HG03039 (cell line): Measurements from ENCODE around the gene FNDC1.
"Not testable (repeated sequence)": the region's sequence is repeated elsewhere in the genome, so short reads cannot be mapped to it uniquely, and the experiment has no call there.

Experiments
- ATAC-seq: cut with Tn5 transposase; IDR thresholded peaks from one replicate; pipeline ENCODE4 v1.9.1; 2021; ENCODE audit warnings: mild to moderate bottlenecking, moderate library complexity; ENCODE audit not compliant: unreplicated experiment

Gene FNDC1

DNA sequence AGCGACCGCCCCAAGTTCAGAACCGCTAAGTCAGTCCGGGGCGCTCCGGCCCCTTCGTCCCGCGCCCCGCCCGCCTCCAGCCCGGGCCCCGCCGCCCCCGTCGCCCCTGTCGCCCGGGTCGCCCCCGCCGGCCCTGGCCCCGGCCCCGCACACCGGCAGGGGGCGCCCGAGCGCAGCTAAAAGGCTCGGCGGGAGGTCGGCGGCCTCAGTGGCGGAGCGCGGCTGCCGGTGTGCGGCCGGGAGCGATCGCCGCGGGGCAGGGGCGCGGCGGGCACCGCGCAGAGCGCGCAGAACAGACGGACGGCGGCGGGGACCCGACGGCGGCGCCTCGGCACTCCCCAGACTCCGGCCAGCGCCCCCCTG lies at the start of gene FNDC1:
FNDC1 (plus strand) TSS at position 208 of the 363 bp plus-strand sequence. CDS start 197 bp downstream, outside the sequence.
- ATAC-seq, result no peak

DNA sequence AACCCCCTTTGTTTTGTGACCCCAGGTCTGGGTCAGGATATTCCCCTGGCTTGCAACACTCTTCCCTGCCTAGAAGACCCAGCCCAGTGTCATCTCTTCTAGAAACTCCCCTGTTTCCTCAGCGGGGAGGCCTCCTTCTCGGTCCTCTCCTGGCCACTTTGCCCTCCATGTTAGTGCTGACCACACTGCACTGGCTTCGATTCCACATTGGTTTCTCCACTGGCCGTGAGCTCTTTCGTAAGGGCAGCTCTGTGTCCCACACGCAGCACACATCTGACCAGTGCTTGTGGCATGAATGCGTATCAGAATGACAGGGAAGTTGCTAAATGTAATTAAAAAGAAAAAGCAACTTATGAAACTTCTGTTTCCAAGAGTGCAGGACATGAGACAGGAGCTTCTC lies 49.4 kb upstream of the FNDC1 start:
- ATAC-seq, result no peak

DNA sequence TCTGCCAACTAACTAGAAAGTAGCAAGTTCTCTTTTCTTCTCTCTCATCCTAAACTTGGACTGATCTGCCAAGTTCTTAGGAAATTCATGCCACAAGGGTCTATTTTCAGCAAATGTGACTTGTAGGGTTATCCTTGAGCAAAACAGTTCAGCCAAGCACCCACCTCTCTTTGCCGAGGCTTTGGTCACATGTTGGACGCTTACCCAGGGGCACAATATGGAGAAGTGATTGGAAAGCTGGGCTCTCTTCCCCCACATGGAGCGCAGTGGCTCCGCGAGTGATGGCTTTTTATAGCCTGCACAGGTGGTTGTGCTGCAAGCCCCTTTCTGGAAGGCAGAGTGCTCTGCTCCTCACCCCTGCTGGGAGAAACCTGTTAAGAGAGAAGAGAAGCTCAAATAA lies 47.7 kb upstream of the FNDC1 start:
- ATAC-seq, result no peak

DNA sequence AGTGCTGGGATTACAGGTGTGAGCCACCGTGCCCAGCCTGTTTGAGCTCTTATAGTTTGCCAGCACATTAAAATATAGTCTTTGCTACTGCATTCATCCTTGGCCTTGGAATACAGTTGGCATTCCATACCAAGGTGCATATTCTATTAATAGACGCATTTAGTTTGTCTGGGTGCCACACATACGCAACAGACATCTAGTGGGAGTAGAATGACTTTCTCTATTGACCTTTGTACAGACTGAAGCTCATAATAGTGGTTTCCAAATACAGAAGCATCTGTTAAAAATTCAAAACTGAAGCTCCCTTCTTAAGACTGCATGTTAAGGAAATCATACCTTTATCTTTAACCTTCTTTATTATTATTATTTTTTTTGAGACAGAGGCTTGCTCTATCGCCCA lies 46.7 kb upstream of the FNDC1 start:
- ATAC-seq, result no peak

DNA sequence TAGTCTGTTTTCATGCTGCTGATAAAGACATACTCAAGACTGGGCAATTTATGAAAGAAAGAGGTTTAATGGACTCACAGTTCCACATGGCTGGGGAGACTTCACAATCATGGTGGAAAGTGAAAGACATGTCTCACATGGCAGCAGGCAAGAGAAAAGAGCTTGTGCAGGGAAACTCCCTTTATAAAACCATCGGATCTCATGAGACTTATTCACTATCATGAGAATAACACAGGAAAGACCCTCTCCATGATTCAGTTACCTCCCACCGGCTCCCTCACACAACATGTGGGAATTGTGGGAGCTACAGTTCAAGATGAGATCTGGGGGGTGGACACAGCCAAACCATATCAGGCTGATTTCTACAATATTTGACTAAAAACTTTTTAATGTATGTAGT lies 45.4 kb upstream of the FNDC1 start:
- ATAC-seq, result not testable (repeated sequence)

DNA sequence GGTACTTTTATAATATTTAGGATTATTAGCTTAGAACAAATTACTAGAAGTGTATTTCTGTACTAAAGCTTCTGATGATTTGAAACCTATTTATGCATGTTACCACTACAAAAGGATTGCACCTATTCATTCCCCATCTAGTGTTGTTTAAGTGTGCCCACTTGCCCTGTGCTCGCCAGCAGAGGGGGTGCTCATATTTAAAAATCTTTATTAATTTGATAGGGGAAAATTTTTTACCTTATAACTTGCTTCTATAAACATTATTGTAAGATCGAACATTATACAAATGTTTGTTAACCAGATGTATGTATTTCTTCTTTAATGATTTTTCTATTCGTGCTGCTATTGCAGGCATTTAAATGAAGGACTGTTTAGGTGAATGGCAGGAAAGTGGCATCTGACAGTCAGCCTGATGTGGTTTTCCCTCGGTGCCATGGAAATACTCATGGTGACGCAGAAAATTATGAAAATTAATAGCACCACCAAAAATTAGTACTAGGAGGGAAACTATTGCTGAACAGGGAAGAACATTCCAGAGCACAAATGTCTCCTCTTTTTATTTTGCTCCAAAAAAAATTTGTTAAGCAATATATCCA lies 44.1 kb upstream of the FNDC1 start:
- no peak for ATAC-seq

DNA sequence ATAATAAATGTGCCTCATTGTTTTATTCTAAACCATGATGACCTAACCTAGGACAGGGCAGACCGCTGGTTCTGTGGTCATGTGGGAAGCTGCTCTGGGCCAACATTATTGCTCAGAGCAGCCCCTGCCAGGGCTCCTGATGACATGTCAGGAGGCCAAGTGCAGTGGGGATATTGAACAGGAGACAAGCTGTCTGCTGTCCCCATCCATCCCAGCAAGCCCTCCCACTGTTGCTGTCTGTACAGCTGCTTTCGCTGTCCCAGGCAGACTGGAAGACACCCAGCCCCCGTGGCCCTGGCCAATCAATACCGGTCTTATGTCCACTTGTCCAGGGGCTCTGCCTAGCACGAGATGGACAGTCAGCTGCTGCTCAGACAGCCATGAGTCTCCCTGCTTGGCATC lies 43.2 kb upstream of the FNDC1 start:
- no peak for ATAC-seq

DNA sequence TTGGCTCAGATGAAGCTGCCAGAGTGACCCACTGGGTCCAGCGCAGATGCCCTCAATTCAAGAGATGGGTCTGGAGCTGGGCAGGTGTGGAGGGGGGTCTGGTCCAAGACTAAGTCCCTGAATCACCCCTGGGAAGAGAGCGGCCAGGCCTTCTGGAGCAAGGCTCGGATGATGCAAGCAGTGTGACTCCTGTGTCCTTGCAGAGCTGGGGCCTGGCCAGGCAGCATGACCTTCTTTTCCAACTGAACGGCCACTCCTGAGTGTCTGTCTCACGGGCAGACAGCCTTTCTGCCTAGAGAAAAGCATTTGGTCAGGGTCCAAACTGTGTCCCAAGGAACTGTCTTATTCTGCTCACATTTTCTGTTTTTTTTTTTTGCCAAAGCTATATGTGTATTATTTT lies 42.6 kb upstream of the FNDC1 start:
- no peak for ATAC-seq

DNA sequence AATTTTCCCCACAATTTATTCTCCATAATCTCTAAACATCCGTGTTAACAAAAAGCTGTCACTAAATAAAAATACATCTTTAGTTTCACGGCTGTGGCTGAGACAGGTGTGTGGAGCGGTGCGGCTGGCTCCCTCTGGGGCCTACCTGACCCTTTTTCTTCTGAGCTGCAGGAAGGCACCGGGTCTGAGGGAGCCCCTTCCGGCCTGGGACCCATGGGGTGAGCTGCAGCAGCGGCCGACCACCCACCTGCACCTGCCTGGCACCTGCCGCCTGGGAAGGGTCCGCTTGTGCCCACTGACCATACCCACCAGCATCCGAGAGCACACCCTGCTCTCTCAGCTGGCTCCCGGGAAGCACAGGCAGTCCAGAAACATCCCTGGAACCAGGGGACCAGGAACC lies 41.5 kb upstream of the FNDC1 start:
- no peak for ATAC-seq

DNA sequence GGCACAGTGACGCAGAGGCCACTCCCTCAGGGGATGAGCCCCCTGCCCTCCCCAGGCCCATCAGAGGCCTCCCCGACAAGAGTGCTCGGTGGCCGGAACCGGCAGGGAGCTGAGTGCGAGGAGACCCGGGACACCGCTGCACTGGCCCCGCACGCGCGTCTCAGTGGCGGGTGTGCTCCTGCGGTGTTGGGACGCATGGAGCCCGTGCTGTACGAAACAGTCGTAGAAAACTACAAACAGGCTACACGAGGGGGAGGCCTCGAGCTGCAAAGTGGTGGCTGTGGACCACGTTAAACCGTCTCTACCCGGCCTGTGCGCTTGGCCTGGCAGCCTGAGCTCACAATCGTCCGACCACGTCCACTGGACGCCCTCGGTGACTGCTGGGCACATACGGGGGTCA lies 40.2 kb upstream of the FNDC1 start:
- no peak for ATAC-seq

DNA sequence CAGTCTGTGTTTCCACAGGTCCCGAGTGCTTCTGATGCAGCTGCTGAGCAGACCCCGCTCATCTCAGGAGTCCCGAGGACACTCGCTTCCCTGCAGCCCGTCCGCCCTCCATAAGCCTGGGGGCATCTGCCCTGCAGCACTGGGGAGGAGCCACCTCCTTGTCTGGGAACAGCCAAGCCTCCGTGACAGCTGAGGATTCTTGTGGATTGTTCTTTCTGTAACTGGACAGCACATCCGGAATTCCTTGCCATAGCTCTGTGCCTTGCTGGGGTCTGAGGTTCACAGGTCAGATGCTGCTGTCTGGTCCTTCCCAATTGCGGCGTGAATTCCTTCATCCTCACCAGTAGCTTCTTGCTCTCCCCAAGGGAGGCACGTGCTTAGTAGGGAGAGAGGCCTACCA lies 38.4 kb upstream of the FNDC1 start:
- ATAC-seq, result no peak

DNA sequence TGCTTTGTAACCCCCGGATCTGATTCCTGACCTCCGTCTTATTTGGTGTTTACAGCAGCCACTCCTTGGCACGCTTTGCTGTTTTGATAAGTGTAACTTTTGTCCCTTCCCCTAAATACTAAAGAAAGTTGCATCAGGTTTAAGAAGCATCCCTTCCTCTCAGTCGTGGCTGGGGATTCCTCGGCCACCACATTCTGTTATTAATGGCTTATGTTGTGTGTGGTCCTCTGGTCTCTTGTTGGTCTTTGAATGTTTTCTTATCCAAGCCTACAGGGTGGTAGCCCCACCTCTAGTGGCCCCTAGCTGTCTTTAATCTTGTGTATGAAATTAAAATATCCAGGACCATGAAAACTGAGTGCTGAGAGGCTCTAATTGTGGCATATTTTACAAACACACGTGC lies 37.5 kb upstream of the FNDC1 start:
- ATAC-seq, result no peak

DNA sequence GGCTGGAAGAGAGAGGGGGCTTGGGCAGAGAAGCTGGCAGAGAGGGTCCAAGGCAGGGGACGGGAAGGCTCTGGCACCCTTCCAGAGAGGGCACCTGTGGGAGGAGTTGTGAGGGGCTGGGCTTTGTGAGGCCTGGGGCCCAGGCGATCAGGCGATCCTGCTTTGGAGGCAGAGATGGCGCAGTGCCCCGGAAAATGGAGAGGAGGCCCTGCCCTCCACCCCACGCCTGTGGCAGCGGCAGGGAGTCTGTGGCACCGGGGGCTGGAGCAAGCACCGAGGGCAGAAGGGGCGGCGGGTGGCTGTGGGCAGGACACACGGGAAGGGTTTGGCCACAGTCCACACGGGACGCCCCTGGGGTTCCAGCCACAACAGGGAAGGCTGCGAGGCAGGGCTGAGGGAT lies 36.5 kb upstream of the FNDC1 start:
- ATAC-seq, result no peak

DNA sequence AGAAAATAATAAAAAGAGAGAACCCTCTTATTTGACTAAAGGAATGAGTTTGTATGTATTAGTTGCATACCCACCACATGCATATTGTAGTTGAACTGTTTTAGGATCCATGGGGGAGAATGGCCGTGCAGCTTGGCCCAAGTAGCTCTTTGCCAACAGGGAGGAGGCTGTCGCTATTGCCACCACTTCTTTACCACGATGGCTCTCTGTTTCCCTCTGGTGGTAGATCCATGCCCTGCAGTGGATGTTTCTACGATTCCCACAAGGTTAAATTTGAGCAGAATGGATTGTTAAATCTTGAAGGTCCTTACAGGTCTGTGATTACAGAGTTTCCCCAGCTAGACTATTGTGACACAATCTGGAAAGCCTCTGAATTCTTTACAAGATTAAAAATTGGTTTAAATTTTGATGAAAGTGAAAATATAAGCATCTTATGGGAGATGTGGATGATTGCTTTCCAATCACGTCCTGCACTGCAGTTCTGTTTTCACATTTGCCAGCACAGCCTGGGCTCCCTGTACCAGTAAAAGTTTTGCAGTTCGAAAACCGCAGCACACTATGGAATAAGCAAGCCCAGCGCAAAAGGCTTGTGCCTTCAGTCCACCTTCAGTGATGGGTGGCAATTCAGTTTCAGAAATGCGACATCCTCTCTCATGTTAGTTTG lies 34.4 kb upstream of the FNDC1 start:
- ATAC-seq, result peak; percentile 53

DNA sequence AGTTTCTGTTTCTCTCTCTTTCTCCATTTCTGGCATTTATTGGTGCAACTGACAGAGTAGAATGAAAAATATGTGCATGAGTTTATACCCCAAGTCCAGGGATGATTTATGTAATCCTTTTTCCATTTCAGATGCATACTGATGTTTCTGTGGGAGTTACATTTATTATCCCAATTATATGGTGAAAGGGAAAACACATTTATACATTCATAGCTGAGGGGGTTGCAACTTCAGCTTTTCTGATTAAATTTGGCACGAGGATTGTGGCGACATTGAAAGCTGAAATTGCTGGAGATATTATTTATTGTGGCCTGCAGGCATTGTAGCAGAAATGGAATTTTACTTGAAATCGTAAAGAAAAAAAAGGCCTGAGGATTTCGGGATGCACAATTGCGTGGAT lies 31.5 kb upstream of the FNDC1 start:
- no peak for ATAC-seq

DNA sequence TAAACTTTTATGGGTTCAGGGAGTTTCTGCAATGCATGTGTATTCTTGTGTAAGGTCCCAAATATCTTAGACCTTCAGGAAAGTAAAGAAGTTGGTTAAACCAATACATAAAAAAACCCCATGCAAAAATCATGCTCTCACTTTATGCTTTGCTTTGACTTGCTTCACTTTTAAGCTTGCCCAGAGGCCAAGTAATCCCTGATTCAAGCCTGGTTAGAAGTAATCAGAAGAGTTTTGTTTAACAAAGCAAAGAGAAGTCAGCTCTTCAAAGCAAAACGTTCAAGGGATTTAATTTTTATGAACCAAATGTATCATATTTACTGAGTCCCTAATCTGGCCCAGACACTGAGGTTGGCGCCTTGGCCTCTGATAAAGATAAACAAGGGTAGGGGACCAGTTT lies 26.7 kb upstream of the FNDC1 start:
- ATAC-seq, result no peak

DNA sequence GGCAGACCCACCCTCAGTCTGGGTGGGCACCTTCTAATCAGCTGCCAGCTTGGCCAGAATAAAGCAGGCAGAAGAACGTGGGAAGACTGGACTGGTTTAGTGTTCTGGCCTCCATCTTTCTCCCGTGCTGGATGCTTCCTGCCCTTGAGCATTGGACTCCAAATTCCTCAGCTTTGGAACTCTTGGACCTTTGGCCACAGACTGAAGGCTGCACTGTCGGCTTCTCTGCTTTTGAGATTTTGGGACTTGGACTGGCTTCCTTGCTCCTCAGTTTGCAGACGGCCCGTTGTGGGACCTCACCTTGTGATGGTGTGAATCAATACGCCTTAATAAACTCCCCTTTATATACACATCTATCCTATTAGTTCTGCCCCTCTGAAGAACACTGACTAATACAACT lies 20.6 kb upstream of the FNDC1 start:
- no peak for ATAC-seq

DNA sequence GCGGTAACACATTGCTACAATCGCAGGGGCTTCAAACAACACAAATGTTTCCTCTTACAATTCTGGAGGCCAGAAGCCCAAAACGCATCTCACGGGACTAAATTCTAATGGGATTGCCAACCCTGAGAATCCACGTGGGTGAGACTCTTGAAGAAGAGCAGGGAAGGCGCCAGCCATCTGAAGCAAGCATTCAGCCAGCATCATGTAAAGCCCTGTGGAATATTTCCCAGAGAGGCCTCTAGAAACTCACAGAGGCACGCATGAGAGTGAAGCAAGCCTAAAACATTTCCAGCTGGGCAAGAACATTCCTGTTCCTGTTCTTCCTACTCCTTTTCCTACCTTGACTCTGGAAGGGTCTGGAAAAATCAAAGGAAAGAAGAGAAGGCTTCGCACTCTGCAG lies 19.6 kb upstream of the FNDC1 start:
- ATAC-seq, result no peak

DNA sequence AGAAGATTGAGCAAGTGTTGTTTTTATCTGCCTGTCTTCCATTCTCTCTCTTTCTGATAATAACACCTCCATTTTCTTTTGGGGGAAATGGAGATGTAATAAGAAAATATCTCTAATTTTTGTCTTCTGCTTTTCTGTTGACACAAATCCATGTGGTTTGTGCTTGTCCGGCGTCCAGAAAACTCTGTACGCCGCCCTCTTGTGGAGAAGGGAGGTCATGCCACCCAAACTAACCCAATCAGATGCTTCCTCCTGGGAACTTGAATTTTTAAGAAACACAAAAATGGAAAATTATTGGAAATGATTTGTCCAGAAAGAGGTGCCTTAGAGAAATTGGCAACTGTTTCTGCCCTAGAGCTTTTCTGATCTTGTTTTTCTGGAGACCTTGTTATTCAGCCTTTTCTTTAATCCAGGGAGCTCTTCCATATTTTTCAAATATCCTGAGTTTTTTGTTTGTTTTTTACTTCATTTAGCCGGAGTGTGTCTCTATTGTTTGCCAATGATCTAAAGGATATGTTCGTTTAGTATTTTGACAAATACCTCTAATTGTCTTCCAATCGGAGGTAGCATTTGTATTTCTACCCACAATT lies 17.8 kb upstream of the FNDC1 start:
- ATAC-seq, result no peak

DNA sequence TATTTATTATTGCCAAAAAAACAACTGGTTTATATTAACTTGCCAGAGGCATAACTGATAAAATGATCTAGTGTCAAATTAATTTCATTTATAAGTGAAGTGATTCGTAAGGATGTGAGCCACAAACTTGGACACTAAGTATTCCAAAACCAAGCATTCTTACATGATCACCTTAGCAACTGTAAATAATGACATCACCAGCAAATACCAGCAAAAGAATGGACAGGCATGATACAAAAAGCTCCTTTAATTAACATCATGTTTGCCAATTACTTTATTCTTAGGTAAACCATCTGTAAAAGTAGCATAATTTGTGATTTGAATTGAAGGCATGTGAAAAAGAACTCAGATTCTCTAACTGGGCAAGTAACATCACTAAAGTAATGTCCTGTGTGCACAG lies 17.2 kb upstream of the FNDC1 start:
- no peak for ATAC-seq

DNA sequence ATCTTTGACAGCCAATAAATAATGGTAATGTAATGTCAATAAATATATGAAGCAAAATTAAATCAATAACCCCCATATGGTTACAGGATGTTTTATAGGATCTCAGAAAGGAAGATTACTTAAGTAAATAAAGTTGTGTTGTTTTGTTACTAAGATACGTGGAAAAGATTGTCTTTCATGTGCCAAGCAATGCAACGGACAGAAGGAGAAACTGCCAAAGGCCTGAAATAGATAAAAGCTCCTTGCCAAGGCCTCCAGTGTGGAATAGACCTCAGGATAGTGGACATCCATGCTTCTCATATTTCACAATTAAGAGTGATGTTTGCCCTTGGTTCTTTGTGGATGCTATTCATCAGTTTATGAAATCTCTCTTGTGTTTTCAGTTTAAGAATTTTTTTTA lies 16.4 kb upstream of the FNDC1 start:
- no peak for ATAC-seq

DNA sequence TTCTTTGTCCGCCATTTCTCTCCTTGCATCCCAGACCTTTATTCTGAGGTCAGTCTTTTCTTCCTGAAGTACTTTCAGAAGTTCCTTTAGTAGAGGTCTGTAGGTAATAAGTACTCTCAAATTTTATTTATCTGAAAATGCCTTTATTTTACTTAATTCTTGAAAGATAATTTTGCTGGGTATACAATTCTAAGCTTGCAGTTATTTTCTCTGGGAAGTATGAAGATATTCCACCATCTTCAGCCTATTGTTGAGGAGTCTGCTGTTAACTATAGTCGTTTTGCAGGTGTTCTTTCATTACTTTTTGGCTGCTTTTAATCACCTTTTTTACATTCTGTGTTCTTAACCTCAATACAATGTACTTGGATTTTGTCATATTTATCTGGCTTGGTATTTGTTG lies 13.5 kb upstream of the FNDC1 start:
- ATAC-seq, result no peak

DNA sequence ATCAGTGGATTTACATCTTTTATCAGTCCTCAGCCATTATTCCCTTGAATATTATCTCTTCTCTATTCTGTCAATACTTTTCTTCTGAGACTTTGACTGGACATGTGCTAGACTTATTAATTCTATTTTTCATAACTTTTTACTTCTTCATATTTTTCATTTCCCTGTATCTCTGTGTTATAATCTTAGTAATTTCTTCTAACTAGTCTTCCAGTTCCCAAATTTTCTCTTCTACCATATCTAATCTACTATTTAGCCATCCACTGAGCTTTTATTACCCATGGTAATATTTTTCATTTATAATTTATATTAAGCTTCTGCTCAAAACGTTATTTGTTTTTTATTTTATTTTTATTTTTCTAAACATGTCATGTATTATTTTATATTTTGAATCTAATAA lies 13.1 kb upstream of the FNDC1 start:
- ATAC-seq, result no peak
